ENCODE results near the gene SLC41A3.

SLC41A3 gene

DNA sequence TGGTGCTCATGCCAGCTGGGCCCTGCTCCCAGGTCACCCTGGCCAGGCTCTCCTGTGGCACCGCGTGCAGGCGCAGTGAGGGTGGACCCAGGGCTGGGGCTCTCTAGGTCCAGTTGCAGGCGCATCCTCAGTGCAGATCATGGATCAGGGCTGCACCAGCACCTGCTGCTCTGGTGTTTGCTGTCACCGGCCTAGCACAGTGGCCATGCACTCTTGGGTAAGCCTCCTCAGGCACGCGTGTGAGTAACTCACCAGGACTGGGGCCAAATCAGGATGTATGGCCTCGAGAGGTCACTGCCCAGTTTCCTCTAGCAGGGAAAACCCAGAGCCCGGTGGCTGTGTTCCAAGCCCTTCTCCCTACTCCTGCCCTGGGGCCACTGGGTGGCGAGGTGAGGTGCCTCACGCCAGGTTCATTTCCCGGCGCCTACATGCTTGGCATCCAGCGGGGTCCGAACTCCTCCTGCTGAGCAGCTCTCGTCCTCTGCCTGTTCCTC lies 45.5 kb upstream of the SLC41A3 start:
- H3K27ac ChIP-seq: no peak overlapping the region
- TF ChIP-seq, protein P1, sequence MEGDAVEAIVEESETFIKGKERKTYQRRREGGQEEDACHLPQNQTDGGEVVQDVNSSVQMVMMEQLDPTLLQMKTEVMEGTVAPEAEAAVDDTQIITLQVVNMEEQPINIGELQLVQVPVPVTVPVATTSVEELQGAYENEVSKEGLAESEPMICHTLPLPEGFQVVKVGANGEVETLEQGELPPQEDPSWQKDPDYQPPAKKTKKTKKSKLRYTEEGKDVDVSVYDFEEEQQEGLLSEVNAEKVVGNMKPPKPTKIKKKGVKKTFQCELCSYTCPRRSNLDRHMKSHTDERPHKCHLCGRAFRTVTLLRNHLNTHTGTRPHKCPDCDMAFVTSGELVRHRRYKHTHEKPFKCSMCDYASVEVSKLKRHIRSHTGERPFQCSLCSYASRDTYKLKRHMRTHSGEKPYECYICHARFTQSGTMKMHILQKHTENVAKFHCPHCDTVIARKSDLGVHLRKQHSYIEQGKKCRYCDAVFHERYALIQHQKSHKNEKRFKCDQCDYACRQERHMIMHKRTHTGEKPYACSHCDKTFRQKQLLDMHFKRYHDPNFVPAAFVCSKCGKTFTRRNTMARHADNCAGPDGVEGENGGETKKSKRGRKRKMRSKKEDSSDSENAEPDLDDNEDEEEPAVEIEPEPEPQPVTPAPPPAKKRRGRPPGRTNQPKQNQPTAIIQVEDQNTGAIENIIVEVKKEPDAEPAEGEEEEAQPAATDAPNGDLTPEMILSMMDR (conservative IDR thresholded peaks at IDR 0.05): no peak

DNA sequence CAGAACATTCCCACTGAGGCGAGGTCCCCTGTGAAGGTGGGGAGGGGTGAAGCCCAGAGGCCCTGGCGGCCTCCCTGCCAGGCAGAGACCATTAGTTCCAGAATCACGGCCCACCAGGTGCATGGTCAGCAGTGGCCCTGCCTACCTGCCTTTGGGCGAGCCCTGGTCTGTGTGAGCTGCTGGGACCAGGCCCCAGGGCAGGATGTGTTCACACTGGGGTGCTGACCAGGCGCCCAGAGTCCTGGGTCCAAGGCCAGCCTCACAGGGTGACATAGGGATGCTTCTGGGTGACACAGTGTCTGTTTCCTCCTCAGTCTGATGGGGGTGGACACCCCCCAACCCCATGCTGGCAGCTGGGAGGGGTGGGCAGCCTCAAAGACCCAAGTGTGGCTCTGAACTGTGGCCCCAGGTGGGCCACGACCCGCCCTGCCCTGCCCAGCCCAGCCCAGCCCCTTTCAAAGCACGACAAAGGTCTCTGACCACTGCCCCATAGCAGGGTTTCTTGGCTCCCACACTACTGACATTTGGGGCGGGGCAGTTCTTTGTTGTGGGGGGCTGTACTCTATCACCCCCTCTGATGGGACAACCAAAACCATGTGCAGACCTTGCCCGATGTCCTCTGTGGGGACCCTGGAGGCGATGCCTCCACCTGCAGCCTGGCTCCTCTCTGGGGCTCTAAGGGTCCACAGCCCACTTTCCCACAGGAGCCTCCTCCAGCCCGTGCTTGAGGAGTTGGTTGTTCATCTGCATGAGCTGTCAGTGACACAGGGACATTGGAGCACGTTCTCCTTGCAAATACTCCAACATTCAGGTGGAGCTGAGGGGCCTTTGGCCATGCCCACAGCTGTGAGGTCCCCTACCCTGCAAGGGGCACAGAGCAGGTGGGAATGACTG lies 44.8 kb upstream of the SLC41A3 start:
- no peak overlapping the region for H3K27ac ChIP-seq
- TF ChIP-seq, protein P1 (conservative IDR thresholded peaks at IDR 0.05): no peak

DNA sequence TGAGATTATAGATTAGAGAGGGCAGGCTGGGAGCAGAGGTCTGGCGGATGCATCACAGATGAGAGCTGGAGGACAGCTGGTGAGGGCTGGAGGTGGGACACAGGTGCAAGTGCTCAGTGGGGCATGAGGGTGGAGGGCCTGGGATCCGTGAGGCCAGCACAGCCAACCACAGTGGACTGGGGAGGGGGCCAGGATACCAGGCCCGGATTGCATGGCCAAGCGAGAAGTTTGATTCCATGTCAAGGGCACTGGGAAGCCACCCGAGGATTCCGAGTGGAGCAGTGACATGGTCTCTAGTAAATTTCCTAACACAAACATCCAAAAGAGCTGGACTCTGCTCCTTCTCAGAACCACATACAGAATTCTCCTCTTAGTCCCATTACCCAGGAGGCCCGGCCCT lies 44.0 kb upstream of the SLC41A3 start:
- H3K27ac ChIP-seq: no peak overlapping the region
- TF ChIP-seq, protein P1 (conservative IDR thresholded peaks at IDR 0.05): no peak

DNA sequence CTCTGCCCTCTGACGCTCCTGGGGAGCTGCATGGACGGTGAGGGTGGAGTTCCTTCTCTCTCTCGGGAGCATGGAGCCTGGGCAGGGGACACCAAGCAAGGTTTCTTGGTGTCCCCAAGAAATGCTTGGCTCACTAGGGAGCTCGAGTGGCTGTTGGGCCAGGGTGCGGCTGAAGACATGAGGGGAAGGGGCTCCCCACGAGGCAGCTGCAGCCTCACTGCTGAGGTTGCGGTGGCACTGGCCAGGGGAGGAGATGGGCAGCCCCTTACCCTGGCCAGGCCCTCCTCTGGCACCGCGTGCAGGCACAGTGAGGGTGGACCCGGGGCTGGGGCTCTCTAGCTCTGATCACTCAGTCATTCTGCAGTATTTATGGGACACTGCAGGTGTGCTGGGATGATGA lies 43.5 kb upstream of the SLC41A3 start:
- TF ChIP-seq, protein P1 (conservative IDR thresholded peaks at IDR 0.05): no peak

DNA sequence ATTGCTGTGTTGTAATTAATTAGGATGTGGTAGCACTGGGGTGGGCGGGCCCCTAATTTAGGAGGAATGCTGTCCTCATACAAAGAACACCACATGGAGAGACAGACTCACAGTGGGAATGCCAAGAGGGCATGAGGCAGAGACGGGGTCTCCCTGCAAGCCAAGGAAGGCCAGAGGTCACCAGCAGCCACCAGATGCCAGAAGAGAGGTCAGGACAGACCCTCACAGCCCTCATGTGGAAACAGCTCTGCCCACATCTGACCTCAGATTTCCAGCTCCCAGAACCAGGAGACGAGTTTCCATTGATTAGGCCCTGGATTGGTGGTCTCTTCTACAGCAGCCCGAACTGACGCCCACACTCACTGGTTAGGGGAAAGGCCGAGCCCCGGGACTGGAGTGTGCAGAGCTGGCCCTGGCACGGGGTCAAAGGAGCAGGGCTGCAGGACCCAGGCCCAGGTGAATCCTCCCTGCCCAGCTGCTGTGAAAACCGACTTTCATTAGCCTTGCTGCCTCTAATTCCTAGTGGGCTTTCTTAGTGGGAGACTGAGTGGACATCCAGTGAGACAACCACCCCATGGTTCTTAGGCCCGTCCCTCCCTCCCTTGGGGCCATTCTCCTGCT lies 43.0 kb upstream of the SLC41A3 start:
- H3K27ac ChIP-seq: no peak overlapping the region
- TF ChIP-seq, protein P1 (conservative IDR thresholded peaks at IDR 0.05): no peak

More for the DNA sequence above, 43.5 kb upstream of the SLC41A3 start:
- H3K27ac ChIP-seq: no peak overlapping the region

DNA sequence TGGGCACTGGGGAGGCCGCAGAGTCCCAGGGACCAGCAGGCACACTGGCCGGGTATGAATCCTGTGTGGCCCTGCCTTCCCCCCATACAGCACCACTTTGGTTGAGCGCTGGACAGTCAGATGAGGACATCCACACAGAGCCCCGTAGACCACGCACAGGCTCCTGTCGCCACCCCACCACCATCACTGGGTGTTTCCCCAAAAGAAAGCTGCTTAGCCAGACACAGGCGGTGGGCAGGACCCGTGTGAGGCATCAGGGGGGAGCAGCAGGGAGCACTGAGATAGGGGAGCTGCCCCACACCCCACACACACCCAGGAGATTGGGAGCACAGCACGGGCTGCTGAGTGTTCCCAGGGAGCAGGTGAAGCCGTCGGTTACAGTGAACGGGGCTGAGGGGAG lies 42.4 kb upstream of the SLC41A3 start:
- TF ChIP-seq, protein P1 (conservative IDR thresholded peaks at IDR 0.05): no peak

DNA sequence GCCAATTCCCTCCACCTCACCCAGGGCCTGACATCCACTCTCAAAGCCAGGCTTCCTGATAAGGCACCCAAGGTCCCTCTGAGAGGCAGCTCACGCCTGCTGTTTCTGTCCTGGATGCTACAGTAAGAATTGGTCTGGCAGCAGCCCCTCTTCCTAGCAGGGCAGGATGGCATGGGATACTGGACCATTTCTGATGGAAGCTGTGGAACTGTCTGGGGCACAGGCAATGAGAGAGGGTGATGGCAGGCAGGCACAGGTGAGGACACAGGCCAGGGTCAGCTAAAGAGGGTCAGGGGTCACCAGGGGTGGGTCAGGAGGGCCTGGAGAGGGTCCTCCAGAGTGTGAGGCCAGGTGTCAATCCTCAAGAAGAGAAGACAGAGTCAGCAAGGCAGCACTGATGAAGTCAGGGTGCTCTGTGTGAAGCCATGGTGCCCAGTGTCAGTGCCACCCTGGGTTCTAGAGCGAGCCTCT lies 41.9 kb upstream of the SLC41A3 start:
- H3K27ac ChIP-seq: no peak overlapping the region
- TF ChIP-seq, protein P1 (conservative IDR thresholded peaks at IDR 0.05): no peak

More for the DNA sequence above, 42.4 kb upstream of the SLC41A3 start:
- no peak overlapping the region for H3K27ac ChIP-seq
